Subcutaneous adipose tissue (tissue), 4 donors: Measurements from ENCODE around the gene PIEZO2. TPM values are rescaled to one million over a fixed set of nuclear protein-coding genes. Genes with fewer than 3 reads are reported as not detected.

Experiments
- total RNA-seq, 4 donors: library from RNA; depleted of rRNA; stranded (reverse); fragments of >200 nt; gene quantifications; one replicate each; pipeline ENCODE4 v1.1.0, GENCODE V29; 2016
- TF ChIP-seq, protein P1 (sequence below): fragments of 450-650 bp; IDR thresholded peaks from one replicate; pipeline ENCODE4 v1.5.1; 2016; ENCODE audit warnings: low read depth, mild to moderate bottlenecking, control low read depth, antibody characterized with exemption, moderate library complexity

PIEZO2 gene
- total RNA-seq, 4 donors from 2014 or later = 0.85 to 2.2 (median 1.1) TPM

DNA sequence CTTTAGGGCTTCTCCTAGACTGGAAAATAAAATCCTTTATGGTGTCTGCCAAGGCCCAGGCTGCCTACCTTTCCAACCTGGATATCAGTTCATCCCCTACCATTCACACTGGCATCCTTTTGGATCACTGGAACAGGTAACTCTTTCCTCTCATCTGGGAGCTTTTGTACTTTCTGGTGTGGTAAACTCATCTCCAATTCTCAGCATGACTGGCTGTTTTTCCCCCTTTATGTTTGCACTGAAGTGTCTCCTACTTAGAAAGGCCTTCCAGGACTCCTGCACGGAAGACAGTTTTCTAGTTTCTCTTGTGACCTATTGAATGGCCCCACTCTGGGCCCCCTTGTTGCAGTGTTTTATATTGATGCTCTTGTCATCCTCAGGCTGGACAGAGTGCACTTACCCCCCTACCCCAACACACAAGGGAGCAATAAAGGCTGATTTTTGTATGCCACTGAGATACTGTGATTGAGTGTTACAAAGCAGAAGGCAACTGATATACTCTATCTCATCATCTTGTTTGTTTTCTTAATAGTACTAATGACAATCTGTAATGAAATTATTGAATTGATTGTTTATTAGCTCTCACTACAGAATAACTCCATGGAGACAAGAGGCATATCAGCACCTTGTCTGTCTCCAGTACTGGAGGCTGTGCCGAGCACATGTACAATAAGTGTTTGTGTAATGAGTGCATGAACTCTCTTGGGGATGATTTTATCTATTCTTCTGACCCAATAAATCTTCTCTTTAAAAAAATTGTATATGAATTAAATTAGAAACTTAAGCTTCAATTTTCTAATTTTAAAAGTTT lies 129.9 kb downstream of the PIEZO2 start:
- TF ChIP-seq, protein P1, sequence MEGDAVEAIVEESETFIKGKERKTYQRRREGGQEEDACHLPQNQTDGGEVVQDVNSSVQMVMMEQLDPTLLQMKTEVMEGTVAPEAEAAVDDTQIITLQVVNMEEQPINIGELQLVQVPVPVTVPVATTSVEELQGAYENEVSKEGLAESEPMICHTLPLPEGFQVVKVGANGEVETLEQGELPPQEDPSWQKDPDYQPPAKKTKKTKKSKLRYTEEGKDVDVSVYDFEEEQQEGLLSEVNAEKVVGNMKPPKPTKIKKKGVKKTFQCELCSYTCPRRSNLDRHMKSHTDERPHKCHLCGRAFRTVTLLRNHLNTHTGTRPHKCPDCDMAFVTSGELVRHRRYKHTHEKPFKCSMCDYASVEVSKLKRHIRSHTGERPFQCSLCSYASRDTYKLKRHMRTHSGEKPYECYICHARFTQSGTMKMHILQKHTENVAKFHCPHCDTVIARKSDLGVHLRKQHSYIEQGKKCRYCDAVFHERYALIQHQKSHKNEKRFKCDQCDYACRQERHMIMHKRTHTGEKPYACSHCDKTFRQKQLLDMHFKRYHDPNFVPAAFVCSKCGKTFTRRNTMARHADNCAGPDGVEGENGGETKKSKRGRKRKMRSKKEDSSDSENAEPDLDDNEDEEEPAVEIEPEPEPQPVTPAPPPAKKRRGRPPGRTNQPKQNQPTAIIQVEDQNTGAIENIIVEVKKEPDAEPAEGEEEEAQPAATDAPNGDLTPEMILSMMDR = no peak

DNA sequence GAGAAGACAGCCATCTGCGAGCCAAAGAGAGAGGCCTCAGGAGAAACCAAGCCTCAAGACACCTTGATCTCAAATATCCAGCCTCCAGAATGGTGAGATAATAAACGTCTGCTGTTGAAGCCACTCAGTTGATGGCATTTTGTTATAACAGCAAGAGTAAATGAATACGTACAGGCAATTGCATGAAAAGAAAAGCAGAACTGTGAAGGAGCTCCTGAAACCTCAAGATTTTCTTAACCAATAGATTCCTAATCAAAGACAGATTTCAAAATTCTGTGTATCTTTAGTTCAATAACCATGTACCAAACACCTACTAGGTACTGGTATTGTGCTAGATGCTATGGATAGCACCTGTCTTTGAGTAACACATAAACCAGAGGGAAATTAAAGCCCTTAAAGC lies 139.5 kb downstream of the PIEZO2 start:
- TF ChIP-seq, protein P1 = no peak

DNA sequence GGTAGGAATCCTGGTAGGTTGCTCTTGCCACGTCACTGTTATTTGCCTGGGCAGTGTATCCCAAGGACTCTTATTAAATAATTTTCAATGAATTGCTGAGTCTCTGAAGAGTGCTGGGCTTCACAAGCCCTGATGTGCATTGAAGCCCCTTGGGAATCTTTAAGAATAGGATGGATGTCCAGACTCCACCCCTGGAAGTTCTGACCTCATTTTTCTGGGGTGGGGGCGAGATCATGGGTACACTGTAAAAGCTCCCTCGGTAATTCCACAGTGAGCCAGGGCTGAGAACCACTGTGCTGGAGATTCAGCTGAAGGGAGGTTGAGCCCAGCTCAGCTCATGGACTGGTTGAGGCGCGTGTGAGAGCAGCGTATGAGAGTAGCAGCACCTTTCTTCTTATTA lies 140.2 kb downstream of the PIEZO2 start:
- TF ChIP-seq, protein P1 = no peak

DNA sequence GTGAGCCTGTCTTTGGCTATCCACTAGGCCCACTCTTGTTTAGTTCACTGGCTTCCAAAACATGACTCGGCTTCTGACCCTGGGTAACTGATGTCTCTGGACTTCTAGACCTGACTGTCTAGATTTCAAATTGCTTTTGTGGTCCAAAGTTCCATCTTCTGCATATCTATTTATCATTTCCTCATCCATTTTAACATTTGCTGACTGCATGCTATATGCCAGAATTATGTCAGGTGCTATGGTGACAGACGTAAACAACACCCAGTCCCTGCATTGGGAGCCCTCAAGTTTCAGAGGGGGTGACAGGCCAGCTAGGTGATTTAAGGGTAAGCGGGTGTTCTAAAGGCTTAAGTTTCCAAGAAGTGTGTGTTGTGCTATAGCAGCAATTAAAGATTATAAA lies 140.9 kb downstream of the PIEZO2 start:
- TF ChIP-seq, protein P1 = no peak

DNA sequence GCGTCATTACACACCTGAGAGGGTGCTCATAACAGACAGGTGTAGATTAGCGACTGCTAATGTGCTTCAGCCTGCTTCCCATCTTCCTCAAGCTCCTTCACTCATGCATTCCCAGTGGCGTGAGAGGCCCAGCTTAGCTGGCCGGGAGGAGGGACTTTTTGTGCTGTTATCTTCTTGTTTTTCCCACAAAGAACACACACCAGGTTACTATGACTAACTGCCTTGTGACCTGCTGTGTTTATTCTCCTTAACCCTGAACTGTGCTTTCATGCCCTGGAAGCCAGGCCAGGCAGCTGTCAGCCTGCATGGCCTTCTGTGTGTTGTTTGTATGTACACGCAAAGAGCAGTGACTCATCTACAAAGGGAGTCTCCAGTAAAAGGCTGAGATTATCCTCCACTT lies 143.8 kb downstream of the PIEZO2 start:
- TF ChIP-seq, protein P1 = no peak

DNA sequence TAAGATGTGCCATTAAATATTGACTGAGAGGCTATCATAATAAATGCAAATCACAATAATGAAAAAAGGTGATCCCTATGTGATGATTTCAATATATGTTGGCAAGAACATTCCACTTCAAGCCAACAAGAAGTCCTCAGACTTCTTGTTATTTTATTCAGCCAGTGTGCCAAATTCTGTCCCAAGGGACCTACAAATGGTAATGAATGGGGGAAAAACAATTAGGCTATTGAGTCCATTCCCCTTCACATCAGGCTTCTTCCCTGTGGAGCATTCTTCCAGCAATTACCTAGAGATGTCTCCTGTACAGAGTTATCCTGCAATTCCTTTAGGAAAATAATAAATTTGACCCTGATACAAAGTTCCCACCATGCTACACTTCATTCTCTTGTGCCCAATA lies 144.4 kb downstream of the PIEZO2 start:
- TF ChIP-seq, protein P1 = no peak

DNA sequence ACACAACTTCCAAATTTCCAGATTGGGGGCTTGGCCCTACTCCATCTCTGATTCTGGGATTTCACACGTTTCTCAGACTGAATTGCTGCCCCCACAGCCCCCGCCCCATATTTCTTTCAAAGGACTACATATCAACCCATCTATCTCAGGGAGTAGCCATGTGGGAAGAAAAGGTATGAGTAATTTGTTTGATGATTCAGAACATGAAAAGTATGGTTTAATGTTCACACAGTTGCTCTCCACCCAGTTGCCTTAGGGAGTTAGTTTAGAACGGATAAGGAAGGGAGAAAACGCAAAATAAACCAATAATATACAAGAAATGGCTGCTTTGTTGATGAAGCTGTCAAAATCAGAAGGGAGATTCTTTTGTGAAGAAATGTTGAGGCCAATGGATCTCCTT lies 145.1 kb downstream of the PIEZO2 start:
- TF ChIP-seq, protein P1 = no peak
